HG03060 (cell line): ENCODE data around the gene ZFPL1.

Experiments used
- ATAC-seq: cut with Tn5 transposase; IDR thresholded peaks from one replicate; pipeline ENCODE4 v1.9.1; 2021; ENCODE audit warnings: low read depth, moderate number of reproducible peaks; ENCODE audit not compliant: unreplicated experiment

Gene ZFPL1

DNA sequence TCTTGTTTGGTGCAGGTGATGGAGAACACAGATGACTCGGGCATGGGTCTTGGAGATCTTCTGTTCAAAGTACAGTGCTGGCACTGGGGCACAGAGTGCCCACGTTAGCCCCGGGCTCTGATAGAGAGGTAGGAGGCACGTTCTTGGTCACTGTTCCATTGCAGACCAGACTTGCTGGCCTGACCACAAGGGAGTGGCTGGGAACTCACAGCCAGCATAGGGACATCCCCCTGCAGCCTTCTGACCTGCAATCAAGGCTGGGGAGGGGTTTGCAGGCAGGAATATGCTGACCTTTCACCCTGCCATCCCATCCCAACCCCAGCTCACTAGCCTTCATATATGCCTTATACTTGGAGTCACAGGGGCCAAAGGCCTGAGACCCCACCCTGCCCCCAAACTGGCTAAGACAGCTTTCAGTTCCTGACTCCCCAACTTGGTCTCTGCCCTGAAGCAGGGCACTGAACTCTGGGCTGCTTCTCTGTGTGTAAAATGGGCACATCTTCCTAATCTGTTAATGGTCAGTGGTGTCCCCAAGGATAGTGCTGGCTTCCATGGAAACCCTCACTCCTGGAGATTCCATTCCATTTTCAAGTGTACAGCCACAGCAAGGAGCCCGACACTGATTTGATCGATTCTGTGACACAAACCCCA is 42.7 kb downstream of the ZFPL1 start:
- no peak for ATAC-seq

DNA sequence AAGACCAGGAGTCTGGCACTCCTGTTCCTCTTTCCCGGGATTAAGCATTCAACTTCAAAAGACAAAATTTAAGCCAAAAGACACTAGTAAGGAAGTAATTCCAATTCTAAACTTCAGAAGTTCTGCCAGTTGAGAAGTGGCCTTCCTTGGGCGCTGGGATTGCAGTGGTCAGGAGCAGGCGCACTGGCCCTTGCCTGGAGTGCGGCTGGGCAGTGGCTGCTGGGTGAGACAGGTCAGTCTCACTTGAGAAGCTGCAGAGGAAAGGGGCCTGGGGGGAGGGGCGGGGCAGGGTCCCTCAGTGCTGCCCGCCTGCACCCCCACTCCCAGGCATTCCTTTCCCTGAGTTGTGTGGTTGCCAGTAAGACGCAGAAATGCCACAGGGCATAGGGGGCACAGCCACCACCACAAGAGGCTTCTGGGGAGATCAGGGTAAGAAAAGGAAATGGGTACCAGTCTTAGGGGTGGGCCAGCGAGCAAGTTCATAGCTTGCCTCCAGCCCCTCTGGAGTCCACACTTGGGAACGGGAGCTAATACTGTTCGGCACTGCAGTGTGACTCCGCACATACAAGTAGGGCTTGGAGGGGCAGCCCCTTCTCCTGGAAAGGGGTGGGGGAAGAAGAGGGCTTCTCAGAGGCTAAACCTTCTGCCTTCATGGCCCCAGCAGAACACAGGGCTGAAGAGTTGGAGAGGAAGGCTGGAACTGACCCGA is 43.6 kb downstream of the ZFPL1 start:
- no peak for ATAC-seq

DNA sequence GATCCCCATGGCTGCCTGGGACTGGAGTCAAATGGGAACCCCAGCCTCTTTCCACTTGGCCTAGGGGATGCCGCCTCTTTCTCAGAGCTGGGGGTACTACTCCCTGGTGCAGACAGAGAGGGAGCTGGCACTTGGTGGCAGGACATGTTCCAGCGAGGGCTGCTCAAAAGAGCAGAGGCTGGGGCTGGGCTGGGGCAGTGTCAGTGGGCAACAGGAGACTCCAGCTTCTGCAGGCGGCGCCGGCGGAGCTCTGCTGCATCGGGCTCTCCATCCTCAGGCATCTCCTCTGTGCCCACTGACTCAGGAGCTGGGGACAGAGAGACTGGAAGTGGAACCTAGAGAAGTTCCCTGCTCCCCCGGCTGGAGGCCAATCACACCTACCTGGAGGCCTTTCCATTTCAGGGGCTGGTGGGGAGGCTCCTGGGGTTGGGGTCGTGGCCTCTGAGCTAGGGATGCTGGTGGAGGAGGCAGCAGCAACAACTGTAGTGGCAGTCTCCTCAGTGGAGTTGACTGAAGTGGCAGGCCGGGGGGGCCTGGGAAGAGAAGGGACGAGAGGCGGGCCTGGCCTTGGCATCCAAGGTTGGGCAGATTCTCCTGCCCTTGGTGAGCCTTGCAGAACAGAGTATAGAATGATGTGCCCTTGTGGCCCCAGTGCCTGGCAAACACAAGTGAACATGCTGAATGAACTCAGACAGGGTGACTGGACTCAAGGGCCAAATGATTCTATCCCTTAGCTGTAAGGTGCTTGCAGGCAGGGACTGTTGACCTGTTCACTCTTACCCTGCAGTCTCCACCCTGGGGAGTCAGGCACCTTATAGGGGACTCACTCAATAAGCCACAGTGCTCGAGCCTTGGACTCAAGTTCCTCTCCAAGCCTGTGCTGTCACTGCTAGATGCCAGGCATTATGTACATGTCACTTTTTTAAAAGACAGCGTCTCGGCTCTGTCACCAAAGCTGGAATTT is 44.4 kb downstream of the ZFPL1 start:
- ATAC-seq = no peak

DNA sequence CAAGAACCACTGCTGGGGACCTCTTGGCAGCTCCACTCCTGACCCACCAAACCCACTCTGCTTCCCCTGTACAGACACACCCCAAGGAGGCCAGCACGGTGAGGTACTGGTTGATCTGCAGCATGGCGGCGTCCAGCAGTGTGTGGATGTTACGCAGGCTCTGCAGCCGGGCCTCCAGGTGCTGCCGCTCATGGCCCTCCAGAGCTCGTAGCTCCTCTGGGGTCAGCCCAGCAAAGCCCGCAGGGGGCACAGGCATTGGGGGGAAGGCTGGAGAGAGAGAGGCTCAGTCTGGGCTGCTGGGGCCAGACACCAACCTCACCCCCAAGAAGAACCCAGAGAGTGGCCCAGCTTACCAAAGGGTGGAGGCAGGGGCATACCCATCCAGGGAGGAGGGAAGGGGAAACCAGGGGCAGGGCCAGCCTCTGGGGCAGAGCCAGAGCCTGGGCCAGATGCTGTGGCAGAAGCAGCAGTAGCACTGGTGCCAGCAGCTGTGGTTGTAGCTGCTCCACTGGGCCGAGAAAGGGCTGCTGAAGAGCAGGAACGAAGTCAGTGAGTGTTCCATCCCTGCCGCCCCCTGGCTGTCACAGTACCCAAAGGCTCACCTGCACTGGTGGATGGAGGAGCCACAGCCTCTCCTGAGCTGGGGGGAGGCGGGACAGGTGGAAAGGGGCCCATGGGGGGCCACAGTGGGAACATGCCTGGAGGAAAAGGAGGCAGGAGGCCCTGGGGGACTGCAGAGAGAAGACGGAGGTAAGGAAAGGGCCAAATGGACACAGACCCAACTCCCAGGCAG is 45.8 kb downstream of the ZFPL1 start:
- no peak for ATAC-seq

DNA sequence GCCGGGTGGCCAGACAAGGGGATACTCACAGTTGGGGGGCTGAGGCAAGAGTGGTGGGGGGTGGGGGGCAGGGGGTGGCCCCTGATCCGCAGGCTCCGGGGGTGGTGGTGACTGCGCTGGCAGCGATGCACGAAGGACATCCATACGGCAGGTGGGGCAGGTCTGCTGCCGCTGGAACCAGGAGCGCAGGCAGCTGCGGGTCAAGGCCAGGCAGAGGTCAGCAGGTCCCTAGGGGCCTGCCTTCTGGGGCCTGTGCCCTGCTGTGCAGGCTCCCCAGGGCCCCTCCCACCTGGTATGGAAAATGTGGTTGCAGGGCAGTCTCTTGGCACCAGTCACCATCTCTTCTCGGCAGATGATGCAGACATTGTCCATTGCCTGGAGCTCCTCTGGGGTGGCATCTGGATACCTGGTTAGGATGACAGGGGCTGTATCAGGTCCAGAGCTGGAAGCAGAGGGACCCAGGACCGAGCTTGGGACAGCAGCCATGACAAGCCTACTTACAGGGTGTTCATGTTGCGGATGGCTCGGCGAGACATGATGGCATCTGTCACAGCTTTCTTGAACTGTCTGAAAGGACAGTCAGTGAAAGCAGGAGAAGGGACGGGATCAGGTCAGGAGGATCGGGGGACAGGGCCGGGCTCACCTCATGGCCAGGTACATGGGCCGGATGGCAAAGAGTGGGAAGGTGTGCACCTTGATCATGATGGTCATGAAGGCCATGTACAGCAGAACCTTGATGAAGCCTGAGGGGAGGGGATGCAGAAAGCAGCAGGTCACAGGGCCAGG is 46.8 kb downstream of the ZFPL1 start:
- no peak for ATAC-seq

- ATAC-seq = no peak
Observed at GRCh38 chr11:65131417-65131776, 47.4 kb downstream of the ZFPL1 start.

- no peak for ATAC-seq
Observed at GRCh38 chr11:65131895-65132237, 47.8 kb downstream of the ZFPL1 start.

DNA sequence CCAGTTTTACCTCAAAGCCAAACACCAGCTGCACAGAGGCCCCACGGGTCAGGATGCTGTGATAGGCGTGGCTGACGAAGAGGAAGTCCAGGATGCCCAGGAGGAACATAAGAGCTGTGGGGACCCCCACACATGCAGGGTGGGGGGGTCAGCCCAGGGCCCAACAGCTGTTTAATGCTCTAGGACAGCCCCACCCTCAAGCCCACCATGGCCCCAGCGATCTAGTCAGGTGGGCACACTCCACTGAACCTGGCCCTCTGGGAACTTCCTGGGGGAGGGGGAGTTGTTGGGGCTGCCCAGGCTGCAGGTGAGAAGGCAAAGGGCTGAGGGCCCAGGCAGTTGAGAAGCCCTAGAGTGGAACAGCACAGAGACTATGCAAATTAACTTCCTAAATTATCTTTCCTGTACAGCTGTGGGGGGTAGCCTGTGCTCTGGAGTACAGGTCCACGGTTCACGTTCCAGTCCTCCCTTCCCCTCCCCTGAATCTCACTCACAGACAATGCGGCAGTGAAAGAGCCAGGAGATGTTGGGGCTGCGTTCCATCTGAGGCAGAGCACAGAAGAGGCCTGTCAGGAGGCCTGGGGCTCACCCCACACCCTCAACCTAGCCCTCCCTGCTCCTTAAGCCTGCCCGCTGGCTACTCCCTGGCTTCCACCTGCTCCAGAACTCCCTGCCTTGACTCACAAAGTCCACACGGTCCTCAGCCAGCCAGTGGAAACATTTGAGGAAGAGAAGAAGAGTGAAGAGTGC is 48.4 kb downstream of the ZFPL1 start:
- no peak for ATAC-seq

- no peak for ATAC-seq
Observed at GRCh38 chr11:65132988-65133700, 49.1 kb downstream of the ZFPL1 start.

- no peak for ATAC-seq
Observed at GRCh38 chr11:65133724-65134123, 49.7 kb downstream of the ZFPL1 start.

- ATAC-seq = peak; percentile 45
Observed at GRCh38 chr11:65134240-65134951, 50.4 kb downstream of the ZFPL1 start, which contains the start of gene SYVN1. TSS of gene SYVN1 (minus strand) at chr11:65134519. CDS start at chr11:65133601, 918 bp downstream.

GRCh38 chr11:65134952-65135632 is 51.1 kb downstream of the ZFPL1 start:
- peak; percentile 47 for ATAC-seq

GRCh38 chr11:65135633-65136145 is 51.7 kb downstream of the ZFPL1 start:
- ATAC-seq = no peak

DNA sequence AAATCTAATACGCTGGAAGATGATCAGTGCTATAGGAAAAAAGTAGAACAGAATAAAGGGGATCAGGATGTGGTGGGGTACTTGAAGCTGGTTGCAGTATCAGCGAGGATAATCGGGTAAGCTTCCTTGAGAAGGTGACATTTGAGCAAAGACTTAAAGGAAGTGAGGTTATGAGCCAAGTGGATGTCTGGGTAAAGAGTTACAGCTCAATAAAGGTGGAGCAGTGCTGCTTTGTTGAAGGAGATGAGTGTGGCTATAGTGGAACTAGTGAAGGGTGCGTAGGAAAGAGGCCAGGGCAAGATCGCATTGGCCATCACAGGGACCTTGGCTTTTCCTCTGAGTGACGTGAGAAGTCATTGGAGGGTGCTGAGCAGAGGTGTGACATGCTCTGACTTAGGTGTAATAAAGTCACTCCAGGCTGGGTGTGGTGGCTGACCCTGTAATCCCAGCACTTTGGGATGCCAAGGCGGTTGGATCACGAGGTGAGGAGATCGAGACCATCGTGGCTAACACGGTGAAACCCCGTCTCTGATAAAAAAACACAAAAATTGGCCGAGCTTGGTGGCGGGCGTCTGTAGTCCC is 52.6 kb downstream of the ZFPL1 start:
- ATAC-seq = no peak
